PFSK-1 (cell line): ENCODE data around the gene NAP1L4.

Source experiments
- FOXP2 ChIP-seq: optimal IDR thresholded peaks from 2 replicates; pipeline ENCODE3; 2011; ENCODE audit warnings: borderline replicate concordance, control low read depth, inconsistent platforms; ENCODE audit not compliant: insufficient read depth; ENCODE audit errors: extremely low read length, extremely low read depth
- POLR2AphosphoS5 ChIP-seq: IDR thresholded peaks from 2 replicates; pipeline ENCODE4 v1.6.1; 2012; ENCODE audit warnings: low read depth, mild to moderate bottlenecking, control low read depth, low read length, moderate library complexity
- REST ChIP-seq, 2 experiments: IDR thresholded peaks; 2 replicates each; pipeline versions ENCODE4 v1.6.1 to v1.8.0; 2011 to 2012; ENCODE audit warnings: low read depth in 2 of 2, low read length in 2 of 2, control low read depth in 1 of 2, inconsistent platforms in 1 of 2, mild to moderate bottlenecking in 1 of 2, moderate library complexity in 1 of 2; ENCODE audit not compliant: insufficient read depth in 1 of 2
- SIN3A ChIP-seq: IDR thresholded peaks from 2 replicates; pipeline ENCODE4 v1.6.1; 2012; ENCODE audit warnings: mild to moderate bottlenecking, low read length, moderate library complexity, borderline replicate concordance; ENCODE audit not compliant: insufficient read depth
- TAF1 ChIP-seq: IDR thresholded peaks from 2 replicates; pipeline ENCODE4 v1.6.1; 2012; ENCODE audit warnings: low read length, control low read depth, borderline replicate concordance; ENCODE audit not compliant: insufficient read depth

NAP1L4 gene

GRCh38 chr11:2987881-2988861 is 4.0 kb downstream of the NAP1L4 start:
- TF ChIP-seq FOXP2 (no peak), TAF1 (no peak), REST (IDR thresholded peaks at IDR 0.05; ENCODE audit: insufficient read depth in 1 of 2, low read depth in 2 of 2, low read length in 2 of 2) (no peak), SIN3A (no peak), POLR2AphosphoS5 (no peak)

GRCh38 chr11:2983908-2984307 is 8.2 kb downstream of the NAP1L4 start:
- TF ChIP-seq POLR2AphosphoS5 (no peak), TAF1 (no peak), SIN3A (no peak), FOXP2 (no peak), REST (IDR thresholded peaks at IDR 0.05; ENCODE audit: insufficient read depth in 1 of 2, low read depth in 2 of 2, low read length in 2 of 2) (no peak)

- TF ChIP-seq POLR2AphosphoS5 (no peak), FOXP2 (no peak), SIN3A (no peak), REST (IDR thresholded peaks at IDR 0.05; ENCODE audit: insufficient read depth in 1 of 2, low read depth in 2 of 2, low read length in 2 of 2) (no peak), TAF1 (no peak)
Measured at GRCh38 chr11:2982214-2982613, 9.9 kb downstream of the NAP1L4 start.

- no peak for TF ChIP-seq POLR2AphosphoS5
- TF ChIP-seq REST (IDR thresholded peaks at IDR 0.05; ENCODE audit: insufficient read depth in 1 of 2, low read depth in 2 of 2, low read length in 2 of 2): no peak
- no peak for TF ChIP-seq SIN3A
- TF ChIP-seq FOXP2: no peak
- TF ChIP-seq TAF1: no peak
Measured at GRCh38 chr11:2981130-2981529, 11.0 kb downstream of the NAP1L4 start.
